ENCODE measurements around the gene MED29. TPM values are rescaled to one million over a fixed set of nuclear protein-coding genes. Genes with fewer than 3 reads are reported as not detected.

MED29 gene
- total RNA-seq, 1 experiment from 2014 or later = 32.0 TPM

DNA sequence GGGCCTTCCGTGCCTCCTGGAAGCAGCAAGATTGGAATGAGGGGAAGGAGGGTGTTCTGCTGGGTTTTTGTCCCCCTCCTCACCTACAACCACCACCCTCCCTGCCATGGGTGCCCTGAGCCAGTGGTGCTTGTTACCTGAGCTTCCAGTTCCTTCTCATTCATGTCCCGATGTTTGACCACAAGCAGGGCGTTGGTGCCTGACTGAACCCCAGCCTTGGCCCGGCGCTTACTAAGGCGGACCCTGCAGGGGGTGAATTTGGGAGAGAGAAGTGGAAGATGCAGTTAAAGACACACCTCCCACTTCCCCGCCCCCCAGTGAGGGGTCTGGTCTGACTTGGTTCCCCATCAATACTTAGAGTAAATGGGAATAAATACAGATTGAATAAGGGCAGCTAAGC lies 4.6 kb upstream of the MED29 start:
- BruUV-seq (replicated peaks) = no TSS peak
- ATAC-seq (no peak), DNase-seq (ENCODE audit: low read depth, low spot score) (no peak)
- Histone ChIP-seq H3K9ac (ENCODE audit: low read length) (no peak overlapping the region), H3K4me1 (ENCODE audit: control insufficient read depth in 1 of 2, insufficient read depth in 2 of 2, low read length in 2 of 2) (peaks cover 7 to 8% of the 10 kb centered on the region in 2 experiments; a peak in 3 of 4 replicates), H4K20me1 (ENCODE audit: insufficient read depth) (no peaks in the 10 kb centered on the region), H3K79me2 (ENCODE audit: insufficient read depth, low read length) (peaks cover 20% of the 10 kb centered on the region), H3K27ac (ENCODE audit: low read depth, low read length) (no peak overlapping the region), H3K36me3 (ENCODE audit: control insufficient read depth in 1 of 2, insufficient read depth in 2 of 2, low read length in 2 of 2) (peaks cover 41 to 42% of the 10 kb centered on the region in 2 experiments; a peak in 3 of 4 replicates), H3K9me3 (ENCODE audit: control insufficient read depth in 1 of 2, insufficient read depth in 1 of 2, low read depth in 1 of 2, low read length in 2 of 2) (no peaks in the 10 kb centered on the region), H3K4me2 (ENCODE audit: low read length) (no peak overlapping the region), H2AFZ (ENCODE audit: low read depth, low read length, poor library complexity, severe bottlenecking) (no peak overlapping the region), H3K27me3 (ENCODE audit: insufficient read depth, low read length) (no peaks in the 10 kb centered on the region), H3K4me3 (replicated peaks in 1 of 2; ENCODE audit: low read depth in 1 of 2, low read length in 2 of 2) (no peak overlapping the region), H3K9me2 (ENCODE audit: insufficient read depth) (no peaks in the 10 kb centered on the region)
- TF ChIP-seq, protein P1, sequence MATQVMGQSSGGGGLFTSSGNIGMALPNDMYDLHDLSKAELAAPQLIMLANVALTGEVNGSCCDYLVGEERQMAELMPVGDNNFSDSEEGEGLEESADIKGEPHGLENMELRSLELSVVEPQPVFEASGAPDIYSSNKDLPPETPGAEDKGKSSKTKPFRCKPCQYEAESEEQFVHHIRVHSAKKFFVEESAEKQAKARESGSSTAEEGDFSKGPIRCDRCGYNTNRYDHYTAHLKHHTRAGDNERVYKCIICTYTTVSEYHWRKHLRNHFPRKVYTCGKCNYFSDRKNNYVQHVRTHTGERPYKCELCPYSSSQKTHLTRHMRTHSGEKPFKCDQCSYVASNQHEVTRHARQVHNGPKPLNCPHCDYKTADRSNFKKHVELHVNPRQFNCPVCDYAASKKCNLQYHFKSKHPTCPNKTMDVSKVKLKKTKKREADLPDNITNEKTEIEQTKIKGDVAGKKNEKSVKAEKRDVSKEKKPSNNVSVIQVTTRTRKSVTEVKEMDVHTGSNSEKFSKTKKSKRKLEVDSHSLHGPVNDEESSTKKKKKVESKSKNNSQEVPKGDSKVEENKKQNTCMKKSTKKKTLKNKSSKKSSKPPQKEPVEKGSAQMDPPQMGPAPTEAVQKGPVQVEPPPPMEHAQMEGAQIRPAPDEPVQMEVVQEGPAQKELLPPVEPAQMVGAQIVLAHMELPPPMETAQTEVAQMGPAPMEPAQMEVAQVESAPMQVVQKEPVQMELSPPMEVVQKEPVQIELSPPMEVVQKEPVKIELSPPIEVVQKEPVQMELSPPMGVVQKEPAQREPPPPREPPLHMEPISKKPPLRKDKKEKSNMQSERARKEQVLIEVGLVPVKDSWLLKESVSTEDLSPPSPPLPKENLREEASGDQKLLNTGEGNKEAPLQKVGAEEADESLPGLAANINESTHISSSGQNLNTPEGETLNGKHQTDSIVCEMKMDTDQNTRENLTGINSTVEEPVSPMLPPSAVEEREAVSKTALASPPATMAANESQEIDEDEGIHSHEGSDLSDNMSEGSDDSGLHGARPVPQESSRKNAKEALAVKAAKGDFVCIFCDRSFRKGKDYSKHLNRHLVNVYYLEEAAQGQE (IDR thresholded peaks at IDR 0.05; ENCODE audit: low read depth) = no peak
- TF ChIP-seq YY1 (IDR thresholded peaks at IDR 0.05; ENCODE audit: extremely low read depth, insufficient replicate concordance, low read depth, low read length) (no peak), SIN3A (IDR thresholded peaks at IDR 0.05; ENCODE audit: low read depth) (no peak), SP1 (IDR thresholded peaks at IDR 0.05; ENCODE audit: low read depth) (no peak), EGR1 (IDR thresholded peaks at IDR 0.05; ENCODE audit: low read depth) (no peak), RAD21 (IDR thresholded peaks at IDR 0.05; ENCODE audit: low read depth) (no peak), POLR2A (IDR thresholded peaks at IDR 0.05; ENCODE audit: borderline replicate concordance, extremely low read depth, insufficient read depth, insufficient read length) (no peak), ZNF274 (IDR thresholded peaks at IDR 0.05; ENCODE audit: low read depth, low read length) (no peak), CEBPB (IDR thresholded peaks at IDR 0.05; ENCODE audit: low read depth) (no peak), CBX3 (IDR thresholded peaks at IDR 0.05; ENCODE audit: low read depth) (no peak), EZH2phosphoT487 (IDR thresholded peaks at IDR 0.05; ENCODE audit: borderline replicate concordance) (no peak)
- TF ChIP-seq, protein P2, sequence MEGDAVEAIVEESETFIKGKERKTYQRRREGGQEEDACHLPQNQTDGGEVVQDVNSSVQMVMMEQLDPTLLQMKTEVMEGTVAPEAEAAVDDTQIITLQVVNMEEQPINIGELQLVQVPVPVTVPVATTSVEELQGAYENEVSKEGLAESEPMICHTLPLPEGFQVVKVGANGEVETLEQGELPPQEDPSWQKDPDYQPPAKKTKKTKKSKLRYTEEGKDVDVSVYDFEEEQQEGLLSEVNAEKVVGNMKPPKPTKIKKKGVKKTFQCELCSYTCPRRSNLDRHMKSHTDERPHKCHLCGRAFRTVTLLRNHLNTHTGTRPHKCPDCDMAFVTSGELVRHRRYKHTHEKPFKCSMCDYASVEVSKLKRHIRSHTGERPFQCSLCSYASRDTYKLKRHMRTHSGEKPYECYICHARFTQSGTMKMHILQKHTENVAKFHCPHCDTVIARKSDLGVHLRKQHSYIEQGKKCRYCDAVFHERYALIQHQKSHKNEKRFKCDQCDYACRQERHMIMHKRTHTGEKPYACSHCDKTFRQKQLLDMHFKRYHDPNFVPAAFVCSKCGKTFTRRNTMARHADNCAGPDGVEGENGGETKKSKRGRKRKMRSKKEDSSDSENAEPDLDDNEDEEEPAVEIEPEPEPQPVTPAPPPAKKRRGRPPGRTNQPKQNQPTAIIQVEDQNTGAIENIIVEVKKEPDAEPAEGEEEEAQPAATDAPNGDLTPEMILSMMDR (IDR thresholded peaks at IDR 0.05 in 2 of 3, conservative IDR thresholded peaks at IDR 0.05 in 1 of 3; ENCODE audit: borderline replicate concordance in 1 of 3, insufficient read depth in 1 of 3, low read depth in 2 of 3, low read length in 2 of 3) = no peak
- TF ChIP-seq, protein P3, sequence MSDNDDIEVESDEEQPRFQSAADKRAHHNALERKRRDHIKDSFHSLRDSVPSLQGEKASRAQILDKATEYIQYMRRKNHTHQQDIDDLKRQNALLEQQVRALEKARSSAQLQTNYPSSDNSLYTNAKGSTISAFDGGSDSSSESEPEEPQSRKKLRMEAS (IDR thresholded peaks at IDR 0.05) = no peak
- TF ChIP-seq, protein P4, sequence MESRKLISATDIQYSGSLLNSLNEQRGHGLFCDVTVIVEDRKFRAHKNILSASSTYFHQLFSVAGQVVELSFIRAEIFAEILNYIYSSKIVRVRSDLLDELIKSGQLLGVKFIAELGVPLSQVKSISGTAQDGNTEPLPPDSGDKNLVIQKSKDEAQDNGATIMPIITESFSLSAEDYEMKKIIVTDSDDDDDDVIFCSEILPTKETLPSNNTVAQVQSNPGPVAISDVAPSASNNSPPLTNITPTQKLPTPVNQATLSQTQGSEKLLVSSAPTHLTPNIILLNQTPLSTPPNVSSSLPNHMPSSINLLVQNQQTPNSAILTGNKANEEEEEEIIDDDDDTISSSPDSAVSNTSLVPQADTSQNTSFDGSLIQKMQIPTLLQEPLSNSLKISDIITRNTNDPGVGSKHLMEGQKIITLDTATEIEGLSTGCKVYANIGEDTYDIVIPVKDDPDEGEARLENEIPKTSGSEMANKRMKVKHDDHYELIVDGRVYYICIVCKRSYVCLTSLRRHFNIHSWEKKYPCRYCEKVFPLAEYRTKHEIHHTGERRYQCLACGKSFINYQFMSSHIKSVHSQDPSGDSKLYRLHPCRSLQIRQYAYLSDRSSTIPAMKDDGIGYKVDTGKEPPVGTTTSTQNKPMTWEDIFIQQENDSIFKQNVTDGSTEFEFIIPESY (IDR thresholded peaks at IDR 0.05; ENCODE audit: extremely low read depth, insufficient replicate concordance, low read length) = no peak
- POLR2A ChIA-PET = interaction anchor here (0.6 kb wide), 1 partner anchor 45 kb away, joined by 4 read pairs; the partner anchor contains the start of gene SAMD4B
- RAD21 ChIA-PET (ENCODE audit: low non-redundant PET in 1 of 2, low total read pairs in 2 of 2, uncharacterized antibody in 2 of 2, unreplicated experiment in 2 of 2) = no interaction called here
- intact Hi-C loops (cut with micrococcal nuclease) = no loop called here
- CTCF ChIA-PET = no interaction called here
